HG02571 (cell line): Measurements from ENCODE around the gene TMC4.

Source experiments
- ATAC-seq: cut with Tn5 transposase; IDR thresholded peaks from one replicate; pipeline ENCODE4 v1.9.1; 2021; ENCODE audit warnings: mild to moderate bottlenecking, moderate library complexity; ENCODE audit not compliant: unreplicated experiment

Gene TMC4

GRCh38 chr19:54156490-54156889 is 16.5 kb downstream of the TMC4 start:
- no peak for ATAC-seq

- ATAC-seq: no peak
Measured at GRCh38 chr19:54155694-54156093, 17.3 kb downstream of the TMC4 start.

- no peak for ATAC-seq
Measured at GRCh38 chr19:54154603-54155345, 18.2 kb downstream of the TMC4 start.

GRCh38 chr19:54153731-54154326 is 19.1 kb downstream of the TMC4 start:
- ATAC-seq: no peak

- ATAC-seq: no peak
Measured at GRCh38 chr19:54152878-54153524, 20.0 kb downstream of the TMC4 start.

- ATAC-seq: no peak
Measured at GRCh38 chr19:54152267-54152666, 20.7 kb downstream of the TMC4 start.

- ATAC-seq: no peak
Measured at GRCh38 chr19:54151362-54152035, 21.5 kb downstream of the TMC4 start.

GRCh38 chr19:54149021-54149812 is 23.7 kb downstream of the TMC4 start:
- ATAC-seq: no peak

- no peak for ATAC-seq
Measured at GRCh38 chr19:54148158-54148557, 24.8 kb downstream of the TMC4 start.

- no peak for ATAC-seq
Measured at GRCh38 chr19:54147676-54148075, 25.3 kb downstream of the TMC4 start.

- ATAC-seq: no peak
Measured at GRCh38 chr19:54145541-54146158, 27.3 kb downstream of the TMC4 start.

- no peak for ATAC-seq
Measured at GRCh38 chr19:54142166-54142780, 30.7 kb downstream of the TMC4 start.

- ATAC-seq: no peak
Measured at GRCh38 chr19:54141356-54141755, 31.6 kb downstream of the TMC4 start.

- no peak for ATAC-seq
Measured at GRCh38 chr19:54138489-54139256, 34.3 kb downstream of the TMC4 start.

- no peak for ATAC-seq
Measured at GRCh38 chr19:54137699-54138488, 35.1 kb downstream of the TMC4 start, which contains the start of gene CNOT3. Gene CNOT3 (plus strand): TSS chr19:54137762. CDS start chr19:54142979, 5,217 bp downstream.

GRCh38 chr19:54136864-54137698 is 35.9 kb downstream of the TMC4 start:
- ATAC-seq: peak; percentile 74

GRCh38 chr19:54136086-54136863 is 36.7 kb downstream of the TMC4 start:
- no peak for ATAC-seq
